DMS79 (cell line): ENCODE results near the gene SLC19A1.

Experiments
- DNase-seq: peaks from one replicate; lab custom pipeline; 2025; lab: John Stamatoyannopoulos, UW

The SLC19A1 gene

DNA sequence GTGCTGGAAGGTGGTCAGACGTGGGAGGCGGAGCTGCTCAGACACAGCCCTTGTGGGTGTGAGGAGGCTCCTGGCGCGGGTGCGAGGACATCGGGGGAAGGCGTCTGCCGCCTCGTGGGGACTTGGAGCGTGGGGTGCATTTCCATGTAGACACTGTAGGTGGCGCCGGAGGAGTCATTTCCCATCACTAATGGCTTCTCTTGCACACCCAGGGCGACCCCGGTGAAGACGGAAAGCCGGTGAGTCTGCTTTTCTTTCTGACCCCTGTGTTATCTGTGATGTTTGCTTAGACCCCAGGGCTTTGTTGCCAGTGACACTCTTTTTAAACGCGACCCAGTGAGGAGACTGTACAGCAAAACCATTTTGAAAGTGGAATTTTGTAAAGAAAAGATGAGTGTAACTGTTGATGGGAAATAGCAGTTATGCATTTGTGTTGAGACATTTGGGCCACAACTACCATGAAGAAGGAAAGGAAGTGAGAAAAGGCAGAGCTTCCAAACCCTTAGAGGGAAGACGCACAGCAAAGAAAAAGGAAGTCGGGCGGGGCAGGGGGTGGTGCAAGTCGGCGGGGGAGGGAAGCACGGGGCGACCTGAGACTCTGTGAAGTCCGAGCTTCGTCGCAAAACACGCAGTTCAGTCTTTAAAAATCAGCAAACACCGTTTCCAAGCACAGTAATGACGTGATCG is 64.0 kb downstream of the SLC19A1 start:
- DNase-seq = no peak

DNA sequence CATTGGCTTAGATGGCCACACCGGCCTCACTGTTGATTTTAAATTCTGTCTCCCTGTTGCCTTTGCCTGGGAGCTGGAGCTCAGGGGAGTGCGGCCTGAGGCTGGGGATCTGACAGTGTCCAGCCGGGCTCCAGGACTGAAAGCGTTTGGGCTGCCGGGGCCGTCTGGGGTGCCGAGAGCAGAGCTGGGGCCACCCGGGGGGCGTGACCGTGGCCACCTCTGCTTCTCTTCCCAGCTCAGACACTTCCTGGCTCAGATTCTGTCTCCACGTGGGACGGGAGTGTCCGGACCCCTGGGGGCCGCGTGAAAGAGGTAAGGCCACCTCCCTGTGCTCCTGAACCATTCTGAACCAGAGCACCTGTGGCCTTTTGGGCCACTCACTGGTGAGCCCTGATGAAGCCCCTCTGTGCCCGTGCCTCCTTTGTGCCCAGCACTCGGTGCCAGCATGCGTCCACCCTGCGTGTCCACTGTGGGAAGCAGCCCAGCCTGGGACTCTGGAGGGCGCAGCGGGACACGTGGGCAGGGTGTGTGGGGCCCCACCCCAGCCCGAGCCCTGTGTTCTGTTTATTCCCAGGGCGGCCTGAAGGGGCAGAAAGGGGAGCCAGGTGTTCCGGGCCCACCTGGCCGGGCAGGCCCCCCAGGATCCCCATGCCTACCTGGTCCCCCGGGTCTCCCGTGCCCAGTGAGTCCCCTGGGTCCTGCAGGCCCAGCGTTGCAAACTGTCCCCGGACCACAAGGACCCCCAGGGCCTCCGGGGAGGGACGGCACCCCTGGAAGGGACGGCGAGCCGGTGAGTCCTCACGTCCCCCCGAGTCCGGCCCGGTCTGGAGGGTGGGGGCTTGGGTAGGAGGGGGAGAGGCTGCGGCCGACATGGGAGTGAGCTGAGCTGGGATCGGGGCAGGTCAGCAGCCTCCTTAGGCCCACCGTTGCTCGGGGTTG is 64.8 kb downstream of the SLC19A1 start:
- no peak for DNase-seq

DNA sequence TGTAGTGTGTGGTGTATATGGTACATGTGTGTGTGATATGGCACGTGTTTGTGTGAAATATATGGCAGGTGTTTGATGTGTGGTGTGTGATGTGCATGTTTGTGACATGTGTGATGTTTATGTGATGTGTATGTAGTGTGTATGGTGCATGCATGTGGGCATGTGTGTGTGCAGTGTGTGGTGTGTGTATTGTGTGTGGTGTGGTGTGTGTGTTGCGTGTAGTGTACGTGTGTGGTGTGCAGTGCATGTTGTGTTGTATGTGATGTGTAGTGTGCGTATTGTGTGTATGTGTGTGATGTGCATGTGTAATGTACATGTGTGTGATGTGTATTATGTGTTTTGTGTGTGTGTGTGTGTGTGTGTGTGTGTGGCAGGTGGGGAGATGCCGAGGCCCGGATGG is 65.7 kb downstream of the SLC19A1 start:
- DNase-seq = no peak

DNA sequence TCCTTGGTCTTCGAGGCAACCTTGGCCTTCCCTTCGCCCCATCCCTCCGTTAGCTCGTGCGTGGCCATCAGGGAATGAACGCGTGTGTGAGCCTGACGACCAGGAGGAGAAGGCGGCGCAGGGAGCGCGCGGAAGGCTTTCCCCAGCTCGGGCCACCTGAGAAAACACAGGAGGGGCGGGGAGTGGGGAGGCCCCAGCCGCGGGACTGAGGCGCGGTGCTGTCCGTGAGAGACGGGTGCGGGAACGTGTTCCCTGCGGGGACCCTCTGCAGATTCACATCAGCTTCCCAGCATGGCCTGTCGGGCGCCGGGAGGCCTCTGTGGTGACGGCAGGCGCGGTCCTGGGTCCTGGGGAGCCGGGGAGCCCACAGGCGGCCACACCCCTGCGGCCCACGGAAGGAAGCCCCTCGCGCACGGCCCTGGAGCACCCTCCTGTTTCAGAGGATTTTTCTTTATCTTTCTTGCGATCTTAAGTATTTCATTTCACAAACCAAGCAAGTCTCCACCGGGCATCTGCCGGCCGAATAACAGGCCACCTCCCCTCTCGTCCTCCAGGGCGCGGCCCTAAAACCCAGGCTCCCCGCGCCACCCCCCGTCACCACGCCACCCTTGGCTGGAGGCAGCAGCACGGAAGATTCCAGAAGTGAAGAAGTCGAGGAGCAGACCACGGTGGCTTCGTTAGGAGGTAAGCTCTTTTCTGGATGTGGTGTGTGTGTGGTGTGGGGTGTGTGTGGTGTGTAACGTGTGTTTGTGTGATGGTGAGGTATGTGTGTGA is 66.3 kb downstream of the SLC19A1 start:
- DNase-seq = no peak

DNA sequence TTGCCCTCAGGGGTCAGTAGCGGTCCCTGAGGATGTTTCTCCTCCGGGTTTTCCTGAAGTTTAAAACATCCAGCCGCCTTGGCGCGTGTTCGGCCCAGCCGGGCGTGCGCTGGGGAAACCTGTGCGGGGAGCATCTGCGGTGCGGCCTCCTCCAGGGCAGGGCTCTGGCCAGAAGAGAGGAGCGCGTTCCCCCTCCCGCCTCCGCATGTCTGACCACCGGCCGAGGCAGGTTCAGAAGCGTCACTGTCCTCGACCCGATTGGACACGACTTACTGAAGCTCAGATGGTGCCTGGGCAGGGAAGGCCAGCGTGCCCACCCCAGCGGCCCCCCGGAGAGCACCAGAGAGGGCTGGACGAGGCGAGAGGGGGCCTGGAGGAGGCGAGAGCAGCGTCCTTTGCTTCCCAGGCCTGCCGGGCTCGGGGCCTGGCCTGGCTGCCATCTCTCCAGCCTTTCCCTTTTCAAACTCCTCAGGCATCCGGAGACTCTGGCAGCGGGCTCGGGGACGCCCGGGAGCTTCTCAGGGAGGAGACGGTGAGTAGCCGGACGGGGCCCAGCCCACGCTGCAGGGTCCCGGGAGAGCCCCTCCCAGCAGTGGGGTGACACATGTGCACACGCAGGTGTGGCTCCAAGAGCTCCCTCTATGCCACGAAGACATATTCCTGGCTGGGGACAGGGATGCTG is 67.1 kb downstream of the SLC19A1 start:
- DNase-seq = no peak

DNA sequence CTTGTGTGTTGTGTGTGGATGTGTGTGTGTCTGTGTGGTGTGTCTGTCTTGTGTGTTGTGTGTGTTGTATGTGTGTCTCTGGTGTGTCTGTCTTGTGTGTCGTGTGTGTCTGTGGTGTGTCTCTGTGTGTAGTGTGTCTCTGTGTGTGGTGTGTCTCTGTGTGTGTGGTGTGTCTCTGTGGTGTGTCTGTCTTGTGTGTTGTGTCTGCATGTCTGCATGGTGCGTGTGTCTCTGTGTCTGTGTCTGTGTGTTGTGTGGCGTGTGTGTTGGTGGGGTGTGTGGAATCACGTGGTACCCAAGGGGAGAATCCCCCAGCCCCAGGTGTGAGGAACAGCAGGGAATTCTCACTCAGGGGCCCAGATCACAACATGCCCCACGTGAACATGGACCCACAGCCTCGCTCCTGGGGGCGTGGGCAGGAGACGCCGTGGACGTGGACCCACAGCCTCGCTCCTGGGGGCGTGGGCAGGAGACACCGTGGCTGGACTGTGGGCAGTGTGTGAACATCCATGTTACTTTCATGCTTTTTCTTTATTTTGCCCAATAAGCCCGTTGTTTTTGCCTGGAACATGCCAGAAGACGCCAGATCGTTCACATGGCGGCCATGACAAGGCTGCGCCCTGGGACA is 67.8 kb downstream of the SLC19A1 start:
- DNase-seq = no peak

DNA sequence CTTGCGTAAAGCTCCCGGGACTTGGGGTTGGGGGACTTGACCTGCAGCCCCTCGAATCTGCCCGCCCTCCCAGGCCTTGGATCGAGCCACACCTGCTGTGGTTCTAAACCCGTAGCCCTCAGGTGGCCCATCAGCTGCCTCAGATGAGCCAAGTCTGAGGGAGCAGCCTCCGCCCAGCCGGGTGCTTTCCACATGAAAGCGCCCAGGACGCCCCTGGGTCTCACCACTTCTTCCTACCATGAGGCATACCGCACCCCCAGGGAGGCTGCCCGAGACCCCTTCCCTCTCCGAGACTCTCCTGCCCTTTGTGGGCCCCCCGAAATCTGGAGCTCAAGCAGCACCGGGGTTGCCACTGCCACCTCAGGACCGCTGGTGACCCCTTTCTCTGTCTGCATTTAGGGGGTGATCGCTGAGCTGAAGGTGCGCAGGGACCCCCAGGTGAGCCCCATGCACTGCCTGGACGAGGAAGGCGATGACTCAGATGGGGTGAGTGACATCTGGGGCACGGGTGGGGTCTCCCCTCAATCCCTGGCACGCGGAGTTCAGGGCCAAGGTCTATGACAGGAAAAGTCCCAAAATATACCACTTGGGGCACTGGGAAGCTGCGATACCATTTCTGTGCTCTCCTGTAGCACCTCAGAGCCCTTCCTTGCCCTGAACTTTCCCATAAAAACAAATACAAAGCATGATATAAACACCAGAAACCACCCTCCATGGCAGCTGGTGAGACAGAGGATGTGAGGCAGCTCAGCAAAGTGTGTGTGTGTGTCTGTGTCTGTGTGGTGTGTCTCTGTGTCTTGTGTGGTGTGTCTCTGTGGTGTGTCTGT is 68.5 kb downstream of the SLC19A1 start:
- no peak for DNase-seq

DNA sequence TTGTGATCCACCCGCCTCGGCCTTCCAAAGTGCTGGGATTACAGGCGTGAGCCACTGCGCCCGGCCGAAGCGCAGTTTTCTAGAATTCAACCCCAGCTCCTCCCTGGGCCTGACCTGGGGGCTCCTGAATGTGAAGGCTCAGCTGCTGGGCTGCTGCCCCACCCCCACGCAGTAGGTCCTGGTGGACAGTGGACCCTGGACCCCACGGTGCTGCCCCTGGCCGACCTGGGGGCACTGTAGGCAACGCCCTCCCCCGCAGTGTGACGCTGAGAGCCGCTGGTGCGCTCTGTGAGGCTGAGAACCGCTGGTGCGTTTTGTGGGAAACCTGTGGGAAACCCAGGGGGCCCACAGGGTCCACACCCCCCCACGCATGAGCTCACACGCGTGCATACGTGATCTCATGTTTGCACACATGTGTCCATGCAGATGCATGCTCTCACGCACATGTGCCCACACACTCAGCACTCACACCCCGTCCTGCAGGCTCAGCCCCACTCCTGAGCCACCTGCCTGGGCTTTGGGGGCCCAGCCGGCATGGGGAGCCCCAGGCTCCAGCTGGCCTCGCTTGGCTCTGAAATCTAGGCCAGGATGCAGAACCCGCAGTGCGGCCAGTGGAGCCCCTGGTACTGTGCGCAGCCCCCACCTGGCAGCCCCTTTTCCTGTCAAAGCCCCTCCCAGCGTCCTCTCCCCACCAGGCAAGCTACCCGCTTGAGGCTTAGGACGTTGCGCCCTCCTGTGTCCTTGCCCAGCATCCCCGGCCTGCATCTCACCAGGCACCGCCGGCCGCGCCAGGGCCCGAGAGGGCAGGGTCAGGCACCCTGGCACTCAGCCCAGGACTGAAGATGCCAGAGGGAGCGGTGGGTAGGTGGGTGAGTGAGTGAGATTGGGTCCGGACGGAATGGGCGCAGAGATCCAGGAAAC is 69.5 kb downstream of the SLC19A1 start:
- DNase-seq = no peak

DNA sequence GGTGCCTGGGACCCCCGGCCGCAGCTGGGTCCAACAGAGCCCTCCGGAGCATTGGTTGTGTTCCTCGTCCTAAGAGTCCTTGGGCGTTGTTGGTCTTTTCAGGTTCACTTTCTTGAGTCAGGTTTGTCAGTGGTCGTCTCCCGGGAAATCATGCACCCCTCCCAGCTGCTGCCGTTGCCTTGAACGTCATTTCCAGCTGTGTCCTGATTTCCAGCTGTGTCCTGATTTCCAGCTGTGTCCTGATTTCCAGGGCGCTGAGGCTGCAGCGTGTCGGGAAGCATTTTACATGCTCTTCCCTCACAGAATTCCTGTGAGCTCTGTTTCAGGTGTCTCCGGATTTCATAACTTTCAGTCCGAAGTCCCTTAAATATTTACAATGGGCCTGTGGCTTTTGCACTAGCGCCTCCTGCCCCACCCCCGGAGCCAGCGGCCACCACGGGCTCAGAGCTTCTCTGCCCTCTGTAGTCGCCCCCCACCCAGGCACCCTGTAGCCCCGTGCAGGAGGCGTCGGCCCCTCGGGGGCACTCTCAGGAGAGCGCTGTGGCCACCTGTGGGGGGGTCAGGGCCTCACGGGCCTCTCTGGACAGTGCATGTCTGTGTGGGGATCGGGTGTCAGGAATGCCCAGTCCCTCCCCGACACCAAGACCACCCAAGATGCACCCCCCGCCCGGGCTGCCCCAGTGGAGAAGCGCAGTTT is 70.6 kb downstream of the SLC19A1 start:
- no peak for DNase-seq

DNA sequence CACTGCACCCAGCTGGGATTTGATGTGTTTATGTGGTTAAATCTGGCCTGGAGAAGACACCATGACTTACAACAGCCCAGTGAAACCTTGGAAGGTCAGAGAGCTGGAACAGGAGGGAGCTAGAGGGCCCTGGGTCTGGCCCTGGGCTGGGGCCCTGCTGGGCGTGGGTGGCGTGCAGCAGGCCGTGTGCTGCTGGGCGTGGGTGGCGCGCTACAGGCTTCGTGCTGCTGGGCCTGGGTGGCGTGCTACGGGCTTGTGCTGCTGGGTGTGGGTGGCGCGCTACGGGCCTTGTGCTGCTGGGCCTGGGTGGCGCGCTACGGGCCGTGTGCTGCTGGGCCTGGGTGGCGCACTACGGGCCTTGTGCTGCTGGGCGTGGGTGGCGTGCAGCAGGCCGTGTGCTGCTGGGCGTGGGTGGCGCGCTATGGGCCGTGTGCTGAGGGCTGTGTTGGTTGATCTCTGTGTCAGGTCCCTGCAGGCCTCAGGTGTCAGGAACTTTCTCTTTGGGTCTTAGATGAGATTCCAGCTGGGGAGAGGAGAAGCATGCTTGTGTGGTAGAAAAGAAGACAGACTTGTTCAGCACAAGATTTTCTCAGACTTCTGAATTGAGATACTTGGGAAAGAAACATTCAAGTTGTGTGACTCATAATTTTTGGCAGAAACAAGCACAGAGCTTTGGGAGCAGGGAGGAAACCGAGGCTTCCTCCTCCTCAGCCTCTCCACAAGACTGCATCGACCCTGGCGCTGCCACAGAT is 71.3 kb downstream of the SLC19A1 start:
- no peak for DNase-seq

DNA sequence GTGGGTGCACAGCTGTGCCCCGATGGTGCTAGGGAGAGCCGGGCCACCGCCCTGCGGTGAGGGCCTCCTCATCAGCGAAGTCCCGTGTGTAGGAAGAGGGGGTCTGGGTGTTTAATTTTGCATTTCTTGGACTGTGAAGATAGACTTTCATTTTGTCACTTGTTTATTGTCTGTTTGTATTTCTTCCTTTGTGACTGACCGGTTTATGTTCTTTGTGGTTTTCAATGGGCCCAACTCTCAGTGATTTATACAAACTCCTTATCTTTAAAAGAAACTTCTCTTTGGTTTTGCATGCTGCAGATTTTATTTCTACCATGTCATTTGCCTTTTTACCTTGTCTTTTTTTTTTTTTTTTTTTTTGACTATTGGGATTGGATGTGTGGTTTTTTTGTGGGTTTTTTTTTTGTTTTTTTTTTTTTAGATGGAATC is 72.1 kb downstream of the SLC19A1 start:
- DNase-seq = no peak

DNA sequence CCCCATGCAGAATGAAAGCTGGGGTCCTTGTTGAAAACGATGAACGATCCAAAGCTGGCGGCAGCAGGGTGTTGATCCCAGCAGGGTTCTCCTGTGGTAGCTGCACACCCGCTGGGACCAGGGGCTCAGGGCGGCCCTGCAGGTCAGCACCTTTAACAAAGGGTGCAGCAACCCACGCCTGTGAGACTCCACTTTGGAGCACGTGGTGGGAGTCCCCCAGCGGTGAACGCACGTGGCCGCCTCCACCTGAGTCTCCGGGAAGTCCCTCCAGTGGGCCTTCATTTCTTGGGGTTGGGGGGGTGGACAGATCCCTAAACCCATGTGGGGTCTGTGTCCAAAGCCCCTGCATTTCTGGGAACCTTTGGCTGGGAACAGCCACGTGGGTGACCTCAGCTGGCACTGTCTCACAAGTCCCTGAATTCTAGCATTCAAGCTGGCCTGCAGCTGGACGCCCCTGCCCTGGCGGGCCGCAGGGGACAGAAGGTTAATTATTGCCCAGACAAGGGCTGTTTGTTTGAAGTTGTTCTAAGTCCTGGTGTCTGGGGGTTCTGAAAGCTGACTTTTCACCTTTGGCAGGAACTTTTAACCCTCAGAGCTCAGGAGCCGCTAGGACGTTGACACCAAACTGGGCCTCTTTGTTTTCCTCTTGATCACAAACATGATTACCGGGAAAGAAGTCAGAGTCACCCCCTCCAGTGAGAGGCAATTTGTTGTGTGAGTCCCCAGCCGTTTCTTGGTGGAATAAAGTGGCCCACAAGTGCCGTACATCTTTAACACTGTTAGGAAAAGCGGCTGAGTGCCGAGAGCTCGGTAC is 72.8 kb downstream of the SLC19A1 start:
- DNase-seq = no peak

DNA sequence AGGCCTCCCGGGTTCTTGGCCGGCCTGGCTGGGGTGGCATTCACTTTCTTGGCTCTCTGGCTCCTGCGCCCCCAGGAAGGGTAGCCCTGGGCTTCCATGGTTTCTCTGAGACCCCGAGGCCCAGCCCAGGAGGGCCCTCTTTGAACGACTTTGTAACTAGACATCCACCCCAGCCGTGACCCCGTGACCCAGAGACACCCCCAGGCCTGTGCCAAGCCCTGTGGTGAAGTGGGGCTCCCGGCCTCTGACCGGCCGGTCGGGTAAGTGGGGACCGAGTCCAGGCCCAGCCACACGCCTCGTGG is 73.3 kb downstream of the SLC19A1 start:
- no peak for DNase-seq

DNA sequence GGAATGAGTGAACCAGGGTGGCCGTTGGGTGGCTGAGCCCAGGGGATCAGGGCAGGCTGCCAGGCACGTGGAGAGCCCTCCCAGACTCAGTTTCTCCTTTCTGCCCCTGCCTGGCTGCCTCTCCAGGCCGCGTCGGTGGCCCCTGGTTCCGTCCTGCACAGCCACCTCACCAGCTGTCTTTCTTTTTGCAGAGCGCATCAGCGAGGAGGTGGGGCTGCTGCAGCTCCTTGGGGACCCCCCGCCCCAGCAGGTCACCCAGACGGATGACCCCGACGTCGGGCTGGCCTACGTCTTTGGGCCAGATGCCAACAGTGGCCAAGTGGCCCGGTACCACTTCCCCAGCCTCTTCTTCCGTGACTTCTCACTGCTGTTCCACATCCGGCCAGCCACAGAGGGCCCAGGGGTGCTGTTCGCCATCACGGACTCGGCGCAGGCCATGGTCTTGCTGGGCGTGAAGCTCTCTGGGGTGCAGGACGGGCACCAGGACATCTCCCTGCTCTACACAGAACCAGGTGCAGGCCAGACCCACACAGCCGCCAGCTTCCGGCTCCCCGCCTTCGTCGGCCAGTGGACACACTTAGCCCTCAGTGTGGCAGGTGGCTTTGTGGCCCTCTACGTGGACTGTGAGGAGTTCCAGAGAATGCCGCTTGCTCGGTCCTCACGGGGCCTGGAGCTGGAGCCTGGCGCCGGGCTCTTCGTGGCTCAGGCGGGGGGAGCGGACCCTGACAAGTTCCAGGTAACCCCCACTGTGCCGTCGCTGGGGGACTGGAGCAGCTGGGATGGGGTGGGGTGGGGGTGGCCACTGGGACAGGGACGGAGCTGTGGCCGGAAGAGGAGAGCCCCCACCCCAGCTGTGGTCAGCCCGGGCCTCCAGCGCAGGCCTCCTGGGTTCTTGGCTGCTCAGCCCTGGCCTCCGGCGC is 73.9 kb downstream of the SLC19A1 start:
- no peak for DNase-seq

DNA sequence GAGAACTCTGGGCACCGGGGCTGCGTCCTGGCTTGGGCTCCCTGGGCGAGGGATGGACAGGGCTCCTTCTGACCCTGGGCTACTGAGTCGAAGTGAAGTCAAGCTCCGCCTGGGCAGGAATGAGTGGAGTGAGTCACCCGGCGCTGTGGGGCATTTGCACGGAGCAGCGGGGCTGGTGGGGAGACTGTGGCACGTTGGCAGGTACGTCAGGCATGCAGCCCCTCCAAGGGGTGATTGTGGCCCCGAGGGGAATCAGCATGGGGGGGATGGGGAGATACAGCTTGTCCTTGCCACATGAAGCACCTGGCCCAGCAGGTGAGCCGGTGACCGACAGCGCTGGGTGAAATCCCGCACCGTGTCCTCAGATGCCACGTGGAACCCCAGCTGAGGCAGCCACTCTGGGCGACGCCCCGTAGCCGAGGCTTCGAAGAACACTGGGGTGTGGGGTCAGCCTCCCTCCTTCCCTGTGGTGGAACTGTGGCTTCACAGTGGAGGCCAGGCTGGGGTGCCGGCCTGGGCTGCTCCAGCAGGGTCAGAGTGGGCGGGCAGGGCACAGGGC is 74.9 kb downstream of the SLC19A1 start:
- DNase-seq = no peak
